Measurements from ENCODE around the gene ATP2A1. TPM values are rescaled to one million over a fixed set of nuclear protein-coding genes. Genes with fewer than 3 reads are reported as not detected.
"Not testable (repeated sequence)": the region's sequence is repeated elsewhere in the genome, so short reads cannot be mapped to it uniquely, and the experiment has no call there.

The ATP2A1 gene
- total and polyA plus RNA-seq, 2 of the 13 experiments (the other 11 are each of a cell fraction or from before 2014, with no cell fraction given): 3.2 to 12.5 TPM

GRCh38 chr16:28926284-28926683 is 48.0 kb downstream of the ATP2A1 start:
- CTCF ChIA-PET (ENCODE audit: low intra/inter-chr PET ratio, low total read pairs); DNase-seq (ENCODE audit: low spot score); in situ Hi-C loops (cut with HindIII; ENCODE audit: extremely low pct_ligation_motif_present, low pct_unique_long_range_greater_than_20kb); ATAC-seq; H3K27me3 ChIP-seq (ENCODE audit: control insufficient read depth in 1 of 2, insufficient read depth in 2 of 2, low read length in 2 of 2); H4K20me1 ChIP-seq (ENCODE audit: insufficient read depth, low read length); H3K9me3 ChIP-seq (ENCODE audit: low read length); H3K27ac ChIP-seq (ENCODE audit: extremely low read length, insufficient read depth, low read length); FAIRE-seq; H2AFZ ChIP-seq (ENCODE audit: low read length); H3K36me3 ChIP-seq (replicated peaks in 1 of 2; ENCODE audit: control insufficient read depth in 1 of 2, insufficient read depth in 2 of 2, low read length in 2 of 2); H3K79me2 ChIP-seq (ENCODE audit: insufficient read depth, low read length); BruUV-seq (replicated peaks): not testable (repeated sequence)
- WGBS (ENCODE audit: low lambda C conversion rate): 45% methylated on average over 2 of the region's 2 CpGs
- POLR2A ChIA-PET: interaction anchor here (1.4 to 5.7 kb wide), 4 partner anchors 10 to 62 kb away, joined by 5 to 77 read pairs (median 32); partner anchors contain the start of genes SH2B1 and SPNS1
- H3K4me1 ChIP-seq (ENCODE audit: insufficient read depth, low read length): peaks cover 72% of the 10 kb centered on the region
- peak overlapping the region in 2 of 3 experiments; percentile 84 to 87; a peak in 2 of 6 replicates for H3K4me3 ChIP-seq (replicated peaks in 1 of 3; ENCODE audit: insufficient read depth in 1 of 3, low read depth in 2 of 3, low read length in 3 of 3)
- TF ChIP-seq SMYD3 (CRISPR knock-in tag; IDR thresholded peaks at IDR 0.05): 0 out of 2 replicates have a peak, but pooled peaks have one; percentile 44
- TF ChIP-seq ZMYM3 (CRISPR knock-in tag; IDR thresholded peaks at IDR 0.05): peak; percentile 36; the same call in 1 of the 2 replicates
- 0 out of 2 replicates have a peak, but pooled peaks have one; percentile 17 for TF ChIP-seq ZNF629 (CRISPR knock-in tag; conservative IDR thresholded peaks at IDR 0.05)
- intact Hi-C loops (cut with micrococcal nuclease; ENCODE audit: unreplicated experiment): loop anchor here (5.0 kb wide), 2 partner anchors 39 to 79 kb away; partner anchors contain the start of gene TUFM
- H3K9ac ChIP-seq (ENCODE audit: insufficient read depth, low read depth, low read length): peak overlapping the region; percentile 82; the same call in 1 of the 2 replicates
- H3K4me2 ChIP-seq (ENCODE audit: low read depth, low read length): peak overlapping the region; percentile 98

- H3K27me3 ChIP-seq (ENCODE audit: control insufficient read depth in 1 of 2, insufficient read depth in 2 of 2, low read length in 2 of 2): no peaks in the 10 kb centered on the region
- WGBS (ENCODE audit: low lambda C conversion rate): 18% methylated on average over 1 of the region's 1 CpG
- H3K4me3 ChIP-seq (replicated peaks in 1 of 3; ENCODE audit: insufficient read depth in 1 of 3, low read depth in 2 of 3, low read length in 3 of 3): no peak overlapping the region
- no peaks in the 10 kb centered on the region for H3K9me3 ChIP-seq (ENCODE audit: low read length)
- peaks cover 69% of the 10 kb centered on the region for H3K4me1 ChIP-seq (ENCODE audit: insufficient read depth, low read length)
- no peak overlapping the region for H2AFZ ChIP-seq (ENCODE audit: low read length)
- no peak overlapping the region for H3K4me2 ChIP-seq (ENCODE audit: low read depth, low read length)
- H4K20me1 ChIP-seq (ENCODE audit: insufficient read depth, low read length): no peaks in the 10 kb centered on the region; the same call in 1 of the 2 replicates
- ATAC-seq (no peak), DNase-seq (ENCODE audit: low spot score) (no peak), FAIRE-seq (peak; percentile 32)
- intact Hi-C loops (cut with micrococcal nuclease; ENCODE audit: unreplicated experiment) (loop anchor here (5.0 kb wide), 2 partner anchors 41 to 81 kb away; partner anchors contain the start of gene TUFM), in situ Hi-C loops (cut with HindIII; ENCODE audit: extremely low pct_ligation_motif_present, low pct_unique_long_range_greater_than_20kb) (no loop called here)
- H3K9ac ChIP-seq (ENCODE audit: insufficient read depth, low read depth, low read length): no peak overlapping the region
- H3K27ac ChIP-seq (ENCODE audit: extremely low read length, insufficient read depth, low read length): no peak overlapping the region
- no peaks in the 10 kb centered on the region for H3K36me3 ChIP-seq (replicated peaks in 1 of 2; ENCODE audit: control insufficient read depth in 1 of 2, insufficient read depth in 2 of 2, low read length in 2 of 2)
- H3K79me2 ChIP-seq (ENCODE audit: insufficient read depth, low read length): no peaks in the 10 kb centered on the region
- POLR2A ChIA-PET: interaction anchor here (1.2 to 5.7 kb wide), 4 partner anchors 9 to 64 kb away, joined by 4 to 77 read pairs (median 8); partner anchors contain the start of genes NFATC2IP, SH2B1 and SPNS1
- BruUV-seq (replicated peaks): no TSS peak
- CTCF ChIA-PET (ENCODE audit: low intra/inter-chr PET ratio, low total read pairs): no interaction called here
- TF ChIP-seq NONO (IDR thresholded peaks at IDR 0.05): no peak
- TF ChIP-seq NONO (CRISPR knock-in tag; conservative IDR thresholded peaks at IDR 0.05): no peak
- no peak for TF ChIP-seq ZFP36L1 (CRISPR knock-in tag; IDR thresholded peaks at IDR 0.05)
- TF ChIP-seq ZBTB26 (CRISPR knock-in tag; IDR thresholded peaks at IDR 0.05; ENCODE audit: borderline replicate concordance): no peak
- no peak for TF ChIP-seq U2AF1 (optimal IDR thresholded peaks at IDR 0.05; ENCODE audit: low read depth, low read length)
- TF ChIP-seq ZBTB4 (CRISPR knock-in tag; IDR thresholded peaks at IDR 0.05; ENCODE audit: borderline replicate concordance): no peak
- TF ChIP-seq NCOA2 (CRISPR knock-in tag; IDR thresholded peaks at IDR 0.05): no peak
- no peak for TF ChIP-seq TEF (CRISPR knock-in tag; IDR thresholded peaks at IDR 0.05)
These were observed 49.5 kb downstream of the ATP2A1 start for GRCh38 chr16:28927815-28928214.

Measured in HepG2 (cell line).